Fibroblast of skin of back (primary cell): ENCODE results near the gene FLT4.

Experiments used
- DNase-seq: peaks from one replicate; pipeline ENCODE4 v3.0.0-alpha.2; 2013

Gene FLT4

DNA sequence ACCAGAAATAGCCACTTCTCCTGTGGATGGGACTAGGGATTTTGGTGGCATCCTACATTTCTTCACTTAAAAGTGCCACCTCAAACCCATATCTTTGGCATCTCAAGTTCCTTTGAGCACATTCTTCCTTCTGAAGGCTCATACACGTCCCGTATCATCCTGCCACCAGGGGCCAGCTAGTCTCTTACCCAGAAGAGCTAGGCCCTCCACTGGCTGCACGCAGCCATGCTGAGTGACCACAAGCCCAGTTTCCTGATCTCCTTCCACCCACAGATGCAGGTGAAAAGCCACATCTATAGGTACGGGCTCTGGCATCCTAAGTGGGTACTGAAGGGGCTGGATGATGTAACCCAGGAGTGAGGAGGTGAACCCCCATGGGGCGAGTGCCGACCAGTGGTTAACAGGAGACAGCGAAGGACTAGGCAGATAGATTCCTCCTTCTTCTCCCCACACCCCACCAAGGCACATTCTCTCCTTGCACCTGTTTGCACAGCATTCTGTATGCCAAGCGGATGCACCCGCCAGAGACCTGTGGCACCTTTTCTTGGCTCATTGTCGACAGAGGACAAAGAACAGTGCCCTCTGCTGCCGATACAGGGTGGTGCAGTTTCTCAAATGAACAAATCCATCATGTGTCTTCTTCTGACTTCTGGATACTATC, 43.7 kb downstream of the FLT4 start:
- peak; percentile 50 for DNase-seq

DNA sequence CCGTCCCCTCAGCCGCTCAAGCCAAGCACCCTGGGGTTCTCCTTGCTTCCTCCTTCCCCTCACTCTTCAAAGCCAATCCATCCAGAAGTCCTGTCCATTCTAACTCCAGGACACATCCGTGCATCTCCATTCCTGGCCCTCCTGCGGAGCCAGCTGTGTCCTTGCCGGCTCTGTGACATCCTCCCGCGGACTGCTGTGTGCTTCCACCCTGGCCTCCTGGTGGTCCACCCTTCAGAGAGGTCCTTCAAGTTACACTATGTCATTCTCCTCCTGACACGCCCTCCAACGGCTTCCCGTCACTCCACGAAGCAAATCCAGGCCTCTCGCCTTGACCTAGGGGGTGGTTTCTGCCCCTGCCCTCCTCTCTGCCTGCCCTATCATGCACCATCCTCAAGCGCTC, 45.1 kb downstream of the FLT4 start:
- DNase-seq: no peak

DNA sequence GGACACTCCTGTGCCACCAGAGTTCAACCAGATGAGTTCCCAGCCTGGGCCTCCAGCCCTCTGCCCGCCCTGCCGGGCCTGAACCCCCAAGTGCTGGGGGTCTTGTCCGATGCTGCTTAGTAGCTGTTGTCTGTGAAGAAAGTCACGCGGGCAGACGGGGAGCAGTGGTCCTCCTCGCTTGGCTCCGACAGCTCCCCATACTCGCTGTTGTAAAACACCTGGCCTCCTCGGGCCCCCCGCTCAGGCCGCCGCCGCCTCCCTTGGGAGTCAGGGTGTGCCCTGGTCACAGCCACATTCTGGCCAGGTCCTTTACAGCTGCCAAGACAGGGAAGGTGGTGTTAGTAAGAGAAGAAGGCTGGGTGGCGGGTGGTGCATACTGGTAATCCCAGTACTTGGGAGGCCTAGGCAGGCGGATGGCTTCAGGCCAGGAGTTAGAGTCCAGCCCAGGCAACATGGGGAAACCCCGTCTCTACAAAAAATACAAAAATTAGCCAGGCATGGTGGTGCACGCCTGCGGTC, 46.3 kb downstream of the FLT4 start:
- no peak for DNase-seq

DNA sequence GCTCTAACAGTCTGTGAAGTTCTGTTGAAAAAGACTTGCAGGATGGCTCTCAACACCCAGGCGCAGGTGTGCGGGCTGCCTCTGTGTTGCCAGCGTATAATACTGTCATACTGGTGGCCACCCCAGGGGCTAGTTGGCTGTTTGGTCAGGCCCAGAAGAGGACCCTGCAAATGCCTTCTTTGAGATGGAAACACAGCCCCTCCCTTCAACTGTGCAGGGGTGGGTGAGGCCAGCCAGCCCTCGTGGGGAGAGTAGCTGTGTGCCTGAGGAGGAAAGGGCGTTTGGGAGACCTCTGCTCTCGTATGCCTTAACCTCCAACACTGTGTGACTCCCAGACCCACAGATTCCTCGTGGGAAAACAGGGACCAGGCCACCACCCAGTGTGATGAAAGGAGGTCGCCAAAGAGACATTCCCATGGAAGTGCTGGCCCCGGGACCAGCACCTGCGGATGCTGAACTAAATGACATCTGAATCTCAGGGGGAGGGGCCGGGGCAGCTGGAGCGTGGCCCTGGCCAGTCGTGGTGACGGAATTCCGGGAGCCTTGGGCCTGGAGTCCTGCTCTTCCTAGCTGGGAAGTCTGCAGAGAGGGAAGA, 46.8 kb downstream of the FLT4 start:
- no peak for DNase-seq

DNA sequence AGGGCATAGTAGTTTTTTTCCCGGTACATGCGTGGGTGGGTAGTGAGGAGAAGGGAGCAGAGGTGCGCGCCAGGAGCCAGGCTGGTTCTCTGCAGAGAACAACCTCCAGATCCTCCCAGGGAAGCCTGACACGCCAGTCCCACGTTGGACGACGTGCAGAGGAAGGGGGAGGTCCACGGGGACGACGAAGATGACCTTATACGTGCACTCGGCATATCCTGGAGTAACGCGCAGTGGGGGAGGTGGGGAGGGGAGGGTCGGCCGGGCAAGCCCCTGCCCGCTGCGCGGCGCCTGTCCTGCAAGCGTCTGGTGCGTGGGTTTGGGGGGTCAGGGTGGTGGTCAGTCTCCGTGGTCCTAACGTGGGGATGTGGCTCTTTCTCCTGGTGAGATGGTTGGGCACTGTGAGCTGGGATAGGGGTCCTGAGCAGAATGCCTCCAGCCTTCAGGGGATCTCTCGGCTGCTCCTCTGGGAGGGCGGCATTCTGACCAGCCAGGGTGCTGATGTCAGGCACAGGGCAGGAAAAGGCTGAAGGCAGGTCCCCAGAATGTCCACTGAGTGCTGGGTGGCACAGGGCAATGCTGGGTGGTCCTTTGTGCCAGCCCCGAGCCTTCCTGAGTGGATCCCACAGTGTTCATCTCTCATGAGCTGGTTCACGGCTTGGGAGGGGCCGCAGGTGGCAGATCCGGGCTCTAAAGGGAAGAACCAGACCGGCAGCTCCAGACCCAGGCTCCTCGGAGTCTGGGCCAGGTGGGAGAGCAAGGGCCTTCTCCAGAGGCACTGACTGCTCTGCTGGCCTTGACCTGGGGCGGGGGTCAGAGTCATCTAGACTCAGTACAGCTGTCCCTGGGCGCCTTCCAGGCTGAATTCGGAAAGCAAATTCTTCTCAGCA, 47.6 kb downstream of the FLT4 start:
- DNase-seq: no peak

DNA sequence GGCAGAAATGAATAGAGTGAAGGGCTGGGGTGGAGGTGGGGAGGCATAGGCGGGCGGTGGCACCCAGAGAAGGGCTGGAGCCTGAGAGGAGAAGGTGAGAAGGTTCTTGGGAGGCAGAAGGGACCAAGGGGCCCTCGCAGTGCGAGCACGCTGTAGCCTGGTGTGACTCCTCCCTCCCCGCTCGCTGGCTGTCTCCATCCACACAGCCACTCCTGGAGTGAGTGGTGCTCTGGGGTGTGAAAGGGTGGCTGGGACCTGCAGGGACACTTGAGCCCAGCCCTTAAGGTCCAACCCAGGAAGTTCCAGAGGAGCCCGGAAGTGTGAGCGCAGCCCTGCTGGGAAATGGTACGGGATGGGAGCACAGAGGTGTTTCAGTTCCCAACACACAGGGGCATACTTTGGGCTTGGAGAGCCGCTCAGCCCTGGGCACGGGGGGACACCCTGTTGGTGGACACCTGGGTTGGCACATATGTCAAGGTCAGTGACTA, 48.8 kb downstream of the FLT4 start:
- no peak for DNase-seq

DNA sequence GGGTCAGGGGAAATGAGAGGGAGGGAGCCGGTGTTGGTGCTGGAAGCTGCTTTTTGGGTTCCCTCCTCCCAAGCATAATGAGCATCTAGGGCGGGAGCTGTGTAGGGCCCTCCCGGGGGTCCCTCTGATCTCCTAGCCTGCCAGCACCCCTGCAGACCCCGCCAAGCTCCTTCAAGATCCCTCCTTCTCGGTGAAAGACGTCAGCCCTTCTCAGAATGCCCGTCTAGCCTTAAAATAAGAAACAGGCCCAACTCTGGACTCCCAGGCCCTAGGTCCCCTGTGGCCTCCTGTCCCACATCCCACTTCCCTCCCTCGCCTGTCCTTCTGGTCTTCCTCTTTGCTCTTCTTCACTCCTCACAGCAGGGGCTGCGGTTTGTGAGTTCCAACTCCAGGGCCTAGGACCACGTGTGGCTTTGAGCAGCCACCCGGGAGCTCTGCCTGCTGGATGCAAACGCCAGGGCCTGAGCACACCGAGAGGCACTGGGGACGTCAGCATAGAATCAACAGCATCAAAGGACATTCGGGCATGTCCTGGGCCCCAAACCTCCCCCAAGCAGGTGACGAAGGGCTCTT, 49.3 kb downstream of the FLT4 start:
- no peak for DNase-seq

DNA sequence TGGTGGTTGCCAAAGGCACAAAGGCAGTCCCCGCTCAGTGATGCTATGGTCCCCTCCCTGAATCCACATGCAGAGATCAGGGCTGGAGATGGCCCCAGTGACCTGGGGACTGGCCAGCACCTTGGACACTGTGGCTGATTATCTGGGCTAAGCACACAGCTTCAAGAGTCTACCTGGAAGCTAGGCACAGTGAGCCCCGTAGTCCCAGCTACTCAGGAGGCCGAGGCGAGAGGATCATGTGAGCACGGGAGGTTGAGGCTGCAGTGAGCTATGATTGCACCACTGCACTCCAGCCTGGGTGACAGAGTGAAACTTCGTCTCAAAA, 49.8 kb downstream of the FLT4 start:
- no peak for DNase-seq

DNA sequence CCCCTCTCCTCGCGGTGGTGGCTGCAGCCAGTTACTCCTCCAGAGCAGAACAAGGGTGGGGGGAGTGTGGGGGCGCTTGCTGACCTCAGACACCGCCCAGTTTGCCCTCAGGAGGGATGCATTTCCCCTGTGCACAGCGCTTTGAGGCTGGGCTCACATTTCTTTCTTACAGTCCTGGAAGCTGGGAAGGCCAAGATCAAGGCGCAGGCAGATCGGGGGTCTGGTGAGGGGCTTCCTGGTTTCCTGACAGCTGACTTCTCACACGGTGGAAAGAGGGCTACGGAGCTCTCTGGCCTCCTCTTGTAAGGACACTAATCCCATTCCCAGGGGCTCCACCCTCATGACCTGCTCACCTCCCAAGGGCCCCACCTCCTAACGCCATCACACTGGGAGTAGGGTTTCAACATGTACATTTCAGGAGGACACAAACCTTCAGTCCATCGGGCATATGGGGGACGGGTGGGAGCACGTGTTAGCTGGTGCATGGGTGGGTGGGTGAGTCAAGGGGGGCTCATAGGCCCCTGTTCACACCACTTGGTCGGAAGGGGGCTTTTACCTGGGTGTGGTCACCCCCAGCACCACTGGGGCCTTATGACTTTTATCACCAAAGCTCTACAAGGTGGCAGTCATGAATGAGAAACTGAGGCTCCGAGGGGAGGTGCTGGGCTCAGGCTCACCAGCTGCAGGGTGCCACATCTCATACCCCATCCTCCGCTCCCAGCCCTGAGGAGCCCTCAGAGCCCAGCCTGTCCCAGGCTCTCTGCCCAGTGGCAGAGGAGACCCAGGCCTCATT, 50.4 kb downstream of the FLT4 start:
- DNase-seq: no peak

DNA sequence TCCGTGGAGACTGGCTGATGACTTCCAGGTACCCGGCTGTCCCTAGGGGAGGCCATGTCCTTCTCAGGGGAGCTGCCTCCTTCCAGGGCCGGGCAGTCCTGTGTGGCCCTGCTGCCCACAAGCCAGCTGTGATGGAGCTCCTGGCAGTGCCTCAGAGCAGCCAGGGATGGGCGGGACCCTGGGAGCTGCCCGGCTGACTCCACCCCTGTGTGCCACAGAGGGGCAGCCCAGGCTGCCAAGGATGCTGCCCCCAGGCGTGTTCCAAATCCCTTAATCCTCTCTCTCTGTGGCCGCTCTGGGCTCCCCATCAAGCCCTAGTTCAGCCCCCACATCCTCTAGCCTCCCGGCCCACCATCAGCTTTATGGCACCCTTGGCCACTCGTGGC, 51.1 kb downstream of the FLT4 start:
- no peak for DNase-seq

DNA sequence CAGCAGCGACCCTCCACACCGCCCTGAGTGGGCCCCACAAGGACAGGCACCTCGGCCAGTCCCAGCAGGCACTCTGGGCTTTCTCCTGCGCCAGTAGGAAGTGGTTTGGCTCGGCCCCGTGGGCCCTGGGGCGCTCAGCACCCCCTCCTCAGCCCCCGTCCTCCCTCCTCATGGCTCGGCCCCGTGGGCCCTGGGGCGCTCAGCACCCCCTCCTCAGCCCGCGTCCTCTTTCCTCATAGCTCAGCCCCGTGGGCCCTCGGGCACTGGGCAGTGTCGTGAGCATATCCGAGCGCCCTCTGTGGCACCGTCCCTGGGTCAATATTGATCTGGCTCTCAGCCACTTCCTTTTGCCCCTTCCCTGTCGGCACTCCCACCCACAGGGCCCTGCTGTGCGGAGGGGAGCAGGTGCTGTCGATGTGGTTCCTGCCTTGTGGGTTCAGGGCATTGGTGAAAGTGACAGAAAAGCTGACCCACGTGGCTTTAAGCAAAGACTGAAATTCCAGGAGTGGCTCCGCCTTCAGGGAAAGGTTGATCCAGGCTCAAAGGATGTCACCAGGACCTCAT, 52.6 kb downstream of the FLT4 start:
- DNase-seq: no peak

DNA sequence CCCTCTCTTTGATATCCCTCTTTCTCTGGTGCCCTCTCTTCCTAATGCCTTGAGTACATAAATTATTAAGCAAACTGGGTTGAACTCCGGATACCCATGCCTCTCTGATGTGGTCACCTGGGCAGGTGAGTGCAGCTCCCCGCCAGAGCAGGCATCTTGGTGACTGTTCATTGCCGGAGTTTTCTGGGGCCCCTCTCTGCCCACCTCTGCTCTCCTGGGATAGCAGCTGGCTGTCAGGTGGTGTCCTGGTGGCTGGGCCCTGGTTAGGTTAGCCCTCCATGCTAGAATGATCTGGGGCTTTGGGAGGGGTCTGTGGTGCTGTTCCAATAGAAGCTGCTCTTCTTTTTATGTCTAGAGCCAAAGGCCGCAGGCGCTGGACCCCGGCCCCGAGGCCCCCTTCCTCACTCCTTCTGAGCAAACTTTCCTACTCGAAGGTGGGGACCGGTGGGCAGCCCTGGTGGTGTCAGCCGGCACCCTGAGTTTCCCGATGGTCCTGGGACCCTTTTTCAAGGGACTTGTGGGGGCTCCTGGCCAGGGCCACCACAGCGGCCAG, 53.2 kb downstream of the FLT4 start:
- DNase-seq: no peak

DNA sequence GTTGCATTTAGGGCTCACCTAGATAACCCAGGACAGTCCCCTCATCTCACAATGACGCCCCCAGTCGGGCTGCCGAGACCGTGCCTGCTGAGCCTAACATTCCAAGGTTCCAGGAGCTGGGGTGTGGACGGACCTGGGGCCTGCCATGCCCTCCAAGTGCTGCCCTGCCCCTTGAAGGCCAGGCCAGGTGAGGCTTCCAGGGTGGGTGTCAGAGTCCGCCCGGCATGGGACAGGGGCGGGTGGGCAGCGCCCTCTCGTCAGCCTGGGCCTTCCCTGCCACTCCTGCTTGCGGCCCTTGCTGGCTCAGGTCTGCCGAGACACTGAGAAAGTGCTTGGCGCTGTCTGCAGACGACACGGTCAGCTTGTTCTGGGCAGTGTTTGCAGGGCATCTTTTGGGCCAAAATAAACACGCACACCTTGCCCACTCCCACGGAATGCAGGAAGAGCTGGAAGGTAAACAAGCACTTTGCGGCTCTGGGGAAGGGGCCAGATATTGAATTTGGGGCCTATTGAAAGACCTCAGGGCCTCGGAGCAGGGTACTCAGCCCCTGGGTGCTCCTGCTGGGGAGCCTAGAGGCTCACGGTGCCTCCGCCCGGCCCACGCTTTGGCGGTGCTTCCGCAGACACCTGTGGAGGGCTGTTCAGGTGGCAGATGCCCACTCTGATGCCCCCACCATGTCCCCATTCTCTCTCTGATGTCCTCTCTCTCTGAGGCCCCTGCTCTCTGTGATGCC, 53.9 kb downstream of the FLT4 start:
- DNase-seq: no peak

DNA sequence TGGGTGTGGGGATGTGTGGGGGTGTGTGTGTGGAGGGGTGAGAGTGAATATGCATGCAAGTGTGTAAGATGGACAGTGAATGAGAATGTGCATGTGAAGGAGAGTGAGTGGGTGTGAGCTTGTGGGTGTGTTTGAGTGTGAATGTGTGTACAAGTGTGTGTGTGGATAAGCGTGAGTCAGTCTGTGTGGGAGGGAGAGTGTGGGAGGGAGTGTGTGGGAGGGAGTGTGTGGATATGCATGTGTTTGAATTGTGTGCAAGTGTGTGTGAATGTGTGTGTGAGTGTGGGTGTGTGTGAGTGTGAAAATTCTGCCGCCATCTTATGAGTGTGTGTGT, 54.4 kb downstream of the FLT4 start:
- DNase-seq: no peak

DNA sequence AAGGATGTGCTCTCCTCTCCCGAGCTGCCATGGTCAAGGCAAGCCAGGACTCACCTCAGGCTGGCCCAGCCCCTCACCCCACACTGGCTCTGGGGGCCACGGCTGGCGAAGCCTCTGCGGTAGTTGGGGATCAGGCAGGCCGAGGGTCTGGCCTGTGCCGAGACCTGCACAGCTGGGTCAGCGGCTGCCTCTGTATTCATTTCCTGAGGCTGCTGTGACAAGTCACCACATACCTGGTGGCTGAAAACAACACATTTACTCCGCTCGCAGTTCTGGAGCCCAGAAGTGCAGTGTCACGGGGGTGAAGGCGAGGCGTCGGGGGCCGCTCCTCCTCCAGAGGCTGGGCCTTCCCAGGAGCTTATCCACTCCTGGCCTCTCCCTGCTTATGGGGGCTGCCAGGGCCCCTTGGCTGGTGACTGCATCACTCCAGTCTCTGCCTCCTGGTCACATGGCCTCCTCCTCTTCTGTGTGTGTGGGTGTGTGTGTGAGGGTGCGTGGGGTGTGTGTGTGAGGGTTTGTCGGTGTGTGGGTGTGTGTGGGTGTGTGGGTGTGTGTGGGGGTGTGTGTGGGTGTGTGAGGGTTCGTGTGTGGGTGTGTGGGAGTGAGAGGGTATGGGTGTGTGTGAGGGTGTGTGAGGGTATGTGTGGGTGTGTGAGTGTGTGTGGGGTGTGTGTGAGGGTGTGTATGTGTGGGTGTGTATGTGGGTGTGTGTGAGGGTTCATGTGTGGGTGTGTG, 54.9 kb downstream of the FLT4 start:
- DNase-seq: no peak

DNA sequence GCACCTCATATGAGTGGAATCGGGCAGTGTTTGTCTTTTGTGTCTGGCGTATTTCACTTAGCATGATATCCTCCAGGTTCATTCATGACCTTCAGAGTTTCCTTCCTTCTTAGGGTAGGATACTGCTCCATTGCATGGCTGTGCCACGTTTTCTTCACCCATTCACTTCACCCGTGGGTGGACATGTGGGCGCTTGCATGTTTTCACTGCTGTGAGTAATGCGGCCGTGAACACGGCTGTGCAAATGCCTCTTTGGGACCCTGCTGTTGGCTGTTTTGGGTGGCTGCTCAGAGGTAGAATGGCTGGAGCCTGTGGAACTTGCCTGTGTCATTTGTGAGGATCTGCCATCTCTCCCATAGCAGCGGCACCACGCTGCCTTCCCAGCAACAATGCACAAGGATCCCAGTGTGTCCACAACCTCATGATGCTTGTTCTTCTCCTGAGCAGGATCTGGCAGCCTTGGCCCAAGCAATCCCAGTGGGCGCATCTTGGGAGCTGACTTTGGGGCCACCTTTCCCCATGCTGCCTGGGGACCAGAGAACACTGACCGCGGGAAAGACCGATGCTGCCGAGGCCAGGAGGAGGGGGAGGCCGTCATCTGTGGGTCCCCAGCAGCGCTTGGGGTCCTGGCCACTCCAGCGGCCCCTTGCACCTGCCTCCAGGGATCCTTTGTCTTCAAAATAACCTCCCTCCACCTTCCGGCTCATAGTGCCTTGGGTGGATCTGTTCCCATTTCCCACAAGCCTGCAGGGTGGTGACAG, 55.8 kb downstream of the FLT4 start:
- no peak for DNase-seq

DNA sequence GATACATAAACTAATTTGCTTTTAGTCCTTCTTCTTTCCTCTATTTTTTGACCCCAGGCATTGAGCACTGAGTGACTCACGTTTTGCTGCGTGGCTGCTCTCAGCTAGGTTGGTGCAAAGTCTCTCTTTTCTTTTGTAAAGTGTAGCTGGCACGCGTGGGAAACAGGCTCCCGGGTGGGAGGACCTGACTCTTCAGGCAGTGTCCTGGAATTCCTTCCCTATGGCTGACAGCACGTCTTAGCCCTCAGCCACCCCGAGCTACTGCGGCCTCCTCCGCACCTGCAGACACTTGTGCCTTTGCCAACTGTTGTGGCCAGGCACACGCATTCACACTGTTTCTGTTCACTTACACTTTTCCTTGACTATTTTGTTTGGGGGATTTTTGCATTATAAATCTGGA, 57.2 kb downstream of the FLT4 start:
- no peak for DNase-seq

DNA sequence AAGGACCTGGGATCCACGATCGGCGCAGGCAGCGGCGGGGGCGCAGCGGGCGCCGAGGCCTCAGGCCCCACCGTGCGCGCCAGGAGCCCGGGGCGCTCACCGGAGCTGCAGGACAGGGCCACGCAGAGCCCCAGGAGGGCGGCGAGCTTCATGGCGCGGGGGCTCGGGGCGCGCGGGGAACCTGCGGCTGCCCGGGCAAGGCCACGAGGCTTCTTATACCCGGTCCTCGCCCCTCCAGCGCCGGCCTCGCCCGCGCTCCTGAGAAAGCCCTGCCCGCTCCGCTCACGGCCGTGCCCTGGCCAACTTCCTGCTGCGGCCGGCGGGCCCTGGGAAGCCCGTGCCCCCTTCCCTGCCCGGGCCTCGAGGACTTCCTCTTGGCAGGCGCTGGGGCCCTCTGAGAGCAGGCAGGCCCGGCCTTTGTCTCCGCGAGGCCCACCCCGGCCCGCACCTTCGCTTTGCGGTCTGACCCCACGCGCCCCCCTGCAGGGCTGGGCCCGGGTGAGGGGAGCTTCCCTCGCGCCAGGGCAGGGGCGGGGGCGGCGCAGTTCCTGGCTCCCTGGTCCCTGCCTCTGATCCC, 58.0 kb downstream of the FLT4 start, which contains the start of gene SCGB3A1:
SCGB3A1 (minus strand) TSS at position 189 of the 577 bp plus-strand sequence; CDS start at position 152, 37 bp downstream.
- DNase-seq: no peak
